ENCODE results near the gene CPNE1. TPM values are rescaled to one million over a fixed set of nuclear protein-coding genes. Genes with fewer than 3 reads are reported as not detected.

CPNE1 gene
- total RNA-seq, 2 experiments from 2014 or later = 261 to 281 TPM

DNA sequence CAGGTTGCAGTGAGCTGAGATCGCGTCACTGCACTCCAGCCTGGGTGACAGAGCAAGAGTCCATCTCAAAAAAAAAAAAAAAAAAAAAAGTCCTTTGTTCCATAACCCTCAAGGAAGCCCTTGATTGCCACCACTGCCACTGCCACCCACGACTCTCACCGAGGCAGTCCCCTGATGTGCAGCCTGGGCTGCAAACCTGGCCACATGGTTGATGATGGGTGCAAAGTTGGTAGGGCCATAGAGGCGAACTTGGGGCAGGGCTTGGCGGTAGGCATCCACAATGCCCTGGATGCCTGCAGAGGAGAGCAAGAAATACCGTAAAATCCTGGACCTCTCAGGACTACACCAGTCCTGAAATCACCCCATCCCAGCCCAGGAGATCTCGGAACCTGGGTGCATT is 37.6 kb downstream of the CPNE1 start:
- peaks cover 33% of the 10 kb centered on the region for H3K36me3 Mint-ChIP-seq (ENCODE audit: low read depth)
- no peaks in the 10 kb centered on the region for H3K27me3 Mint-ChIP-seq (ENCODE audit: low read depth)
- CTCF ChIA-PET = no interaction called here
- no peaks in the 10 kb centered on the region for H3K4me1 Mint-ChIP-seq (ENCODE audit: low read depth)
- H3K9me3 Mint-ChIP-seq = no peaks in the 10 kb centered on the region
- H3K4me3 Mint-ChIP-seq = no peak overlapping the region
- peak overlapping the region; percentile 80 for H3K27ac Mint-ChIP-seq
- DNase-seq = no peak
- intact Hi-C loops (cut with micrococcal nuclease) = no loop called here

DNA sequence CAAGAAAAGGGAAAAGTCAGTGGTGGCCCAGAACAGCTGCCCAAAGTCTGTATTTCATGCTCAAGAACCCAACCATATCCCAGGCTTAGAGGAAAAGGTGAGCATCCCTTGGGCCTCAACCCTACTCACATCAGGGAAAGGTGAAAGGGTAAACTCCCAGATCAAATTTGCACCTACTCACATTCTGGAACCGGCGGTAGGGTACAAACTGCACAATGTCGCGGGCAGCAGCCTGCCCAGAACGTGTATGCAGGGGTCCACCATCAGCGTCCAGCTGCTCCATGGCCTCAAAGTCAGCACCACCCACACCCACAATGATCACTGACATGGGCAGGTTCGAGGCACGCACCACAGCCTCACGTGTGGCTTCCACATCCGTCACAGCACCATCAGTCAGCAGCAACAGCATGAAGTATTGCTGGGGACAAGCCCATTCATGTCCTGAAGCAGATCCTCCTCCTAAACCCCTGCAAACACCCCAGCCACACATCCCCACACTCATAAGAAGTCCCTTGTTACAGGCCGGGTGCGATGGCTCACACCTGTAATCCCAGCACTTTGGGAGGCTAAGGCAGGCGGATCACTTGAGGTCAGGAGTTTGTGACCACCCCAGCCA is 38.2 kb downstream of the CPNE1 start:
- no peaks in the 10 kb centered on the region for H3K27me3 Mint-ChIP-seq (ENCODE audit: low read depth)
- intact Hi-C loops (cut with micrococcal nuclease) = no loop called here
- CTCF ChIA-PET = no interaction called here
- no peak for DNase-seq
- H3K4me3 Mint-ChIP-seq = no peak overlapping the region
- H3K4me1 Mint-ChIP-seq (ENCODE audit: low read depth) = no peaks in the 10 kb centered on the region
- peaks cover 33% of the 10 kb centered on the region for H3K36me3 Mint-ChIP-seq (ENCODE audit: low read depth)
- H3K9me3 Mint-ChIP-seq = no peaks in the 10 kb centered on the region
- peak overlapping the region; percentile 80 for H3K27ac Mint-ChIP-seq

DNA sequence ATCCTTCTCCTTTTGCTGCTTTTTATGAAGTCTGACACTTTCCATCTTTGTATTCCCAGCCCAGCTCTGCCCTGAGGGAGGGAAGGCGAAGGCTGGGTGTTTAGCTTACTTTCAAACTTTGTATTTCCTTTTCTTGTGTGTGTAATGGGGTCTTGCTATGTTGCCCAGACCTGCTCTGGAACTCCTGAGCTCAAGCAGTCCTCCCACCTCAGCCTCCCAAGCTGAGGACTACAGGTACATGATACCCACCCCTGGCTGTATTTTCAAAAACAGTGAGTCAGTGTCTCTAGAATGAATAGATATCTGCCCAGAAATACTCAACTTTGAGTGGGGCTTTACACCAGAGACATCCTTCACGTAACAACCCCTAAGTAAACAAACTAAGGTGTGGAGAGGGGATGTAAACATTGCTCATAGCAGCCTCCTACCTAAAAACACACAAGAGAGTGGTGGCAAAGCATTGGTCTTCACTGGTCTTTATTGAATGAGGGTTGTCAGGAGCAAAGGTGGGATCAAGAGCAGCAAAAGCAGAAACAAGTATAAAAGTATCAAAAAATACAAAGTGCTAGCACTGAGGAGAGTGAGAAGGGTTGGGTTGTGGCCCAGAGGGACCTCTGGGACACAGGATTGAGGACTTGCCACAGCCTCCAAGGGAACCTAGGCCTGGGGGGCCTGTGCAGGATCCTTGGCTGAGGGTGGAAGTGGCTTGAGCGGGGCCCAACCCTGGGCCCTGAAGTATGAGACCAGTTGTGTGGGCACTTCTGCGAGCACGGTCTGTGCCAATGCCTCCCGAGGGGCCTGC is 38.9 kb downstream of the CPNE1 start:
- no peaks in the 10 kb centered on the region for H3K27me3 Mint-ChIP-seq (ENCODE audit: low read depth)
- H3K4me3 Mint-ChIP-seq = no peak overlapping the region
- H3K9me3 Mint-ChIP-seq = no peaks in the 10 kb centered on the region
- H3K27ac Mint-ChIP-seq = peak overlapping the region; percentile 80
- no peak for DNase-seq
- peaks cover 32% of the 10 kb centered on the region for H3K36me3 Mint-ChIP-seq (ENCODE audit: low read depth)
- intact Hi-C loops (cut with micrococcal nuclease) = no loop called here
- peaks cover 2% of the 10 kb centered on the region for H3K4me1 Mint-ChIP-seq (ENCODE audit: low read depth)
- CTCF ChIA-PET = no interaction called here

DNA sequence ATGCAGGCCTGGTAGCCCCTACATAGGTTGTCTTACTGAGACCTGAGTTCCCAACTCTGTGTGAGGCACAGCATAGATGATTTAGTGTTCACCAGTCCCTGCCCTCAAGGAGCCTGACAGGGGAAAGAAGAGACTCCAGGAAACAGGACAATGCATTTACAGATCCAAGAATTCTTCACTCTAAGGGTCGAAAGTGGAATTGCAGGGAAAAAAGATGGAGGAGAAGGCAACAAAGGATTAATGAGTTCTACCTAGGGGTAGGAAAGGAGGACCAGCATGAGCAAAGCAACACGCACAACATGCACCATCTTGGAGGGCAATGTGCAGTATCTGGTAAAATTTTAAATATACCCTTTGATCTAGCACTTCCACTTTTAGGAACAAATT is 43.1 kb downstream of the CPNE1 start:
- peaks cover 36% of the 10 kb centered on the region for H3K4me1 Mint-ChIP-seq (ENCODE audit: low read depth)

DNA sequence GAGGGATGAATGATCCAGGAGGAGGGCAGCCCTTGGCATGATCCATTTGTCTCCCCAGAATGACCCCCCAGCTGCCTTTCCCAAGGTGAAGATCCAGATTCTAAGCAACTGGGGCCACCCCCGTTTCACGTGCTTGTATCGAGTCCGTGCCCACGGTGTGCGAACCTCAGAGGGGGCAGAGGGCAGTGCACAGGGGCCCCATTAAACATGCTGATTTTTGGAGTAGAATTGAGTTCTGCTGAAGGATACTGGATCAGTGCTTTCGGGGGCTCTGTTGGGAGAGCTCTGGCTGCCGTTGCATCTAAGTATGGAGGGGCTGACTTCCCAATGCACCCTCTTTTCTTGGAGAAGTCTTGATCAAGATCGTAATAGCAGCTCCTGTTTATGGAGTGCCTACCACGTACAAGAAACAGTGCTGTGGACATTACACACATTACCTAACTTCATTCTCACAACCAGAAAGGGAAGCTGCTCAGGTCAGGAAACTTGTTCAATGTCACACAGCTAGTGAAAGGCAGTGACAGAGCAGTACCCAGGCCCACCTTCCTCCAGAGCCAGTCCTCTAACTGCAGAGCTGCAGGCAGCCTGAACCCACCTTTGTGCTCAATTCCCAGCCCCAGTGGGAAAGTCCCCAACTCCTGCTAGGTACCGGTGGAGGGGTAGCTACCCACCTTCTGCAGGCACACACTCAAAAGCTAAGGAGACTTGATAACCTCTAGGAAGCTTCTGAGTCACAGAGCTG is 43.7 kb downstream of the CPNE1 start:
- intact Hi-C loops (cut with micrococcal nuclease) = no loop called here
- H3K4me3 Mint-ChIP-seq = no peak overlapping the region
- DNase-seq = no peak
- H3K9me3 Mint-ChIP-seq = no peaks in the 10 kb centered on the region
- CTCF ChIA-PET = interaction anchor here (0.8 to 1.8 kb wide), 6 partner anchors 11 to 333 kb away, joined by 3 to 7 read pairs (median 4); partner anchors contain the start of gene SCAND1
- H3K27me3 Mint-ChIP-seq (ENCODE audit: low read depth) = peaks cover 4% of the 10 kb centered on the region
- peaks cover 11% of the 10 kb centered on the region for H3K36me3 Mint-ChIP-seq (ENCODE audit: low read depth)
- H3K27ac Mint-ChIP-seq = no peak overlapping the region
- H3K4me1 Mint-ChIP-seq (ENCODE audit: low read depth) = peaks cover 40% of the 10 kb centered on the region

More for the DNA sequence above, 43.1 kb downstream of the CPNE1 start:
- CTCF ChIA-PET = interaction anchor here (0.8 to 1.8 kb wide), 2 partner anchors 11 to 80 kb away, joined by 3 to 7 read pairs; no protein-coding TSS in a partner anchor
- Mint-ChIP-seq H3K9me3 (no peaks in the 10 kb centered on the region), H3K27ac (no peak overlapping the region), H3K4me3 (no peak overlapping the region), H3K36me3 (ENCODE audit: low read depth) (peaks cover 15% of the 10 kb centered on the region), H3K27me3 (ENCODE audit: low read depth) (peaks cover 4% of the 10 kb centered on the region)
- no peak for DNase-seq
- intact Hi-C loops (cut with micrococcal nuclease) = no loop called here

DNA sequence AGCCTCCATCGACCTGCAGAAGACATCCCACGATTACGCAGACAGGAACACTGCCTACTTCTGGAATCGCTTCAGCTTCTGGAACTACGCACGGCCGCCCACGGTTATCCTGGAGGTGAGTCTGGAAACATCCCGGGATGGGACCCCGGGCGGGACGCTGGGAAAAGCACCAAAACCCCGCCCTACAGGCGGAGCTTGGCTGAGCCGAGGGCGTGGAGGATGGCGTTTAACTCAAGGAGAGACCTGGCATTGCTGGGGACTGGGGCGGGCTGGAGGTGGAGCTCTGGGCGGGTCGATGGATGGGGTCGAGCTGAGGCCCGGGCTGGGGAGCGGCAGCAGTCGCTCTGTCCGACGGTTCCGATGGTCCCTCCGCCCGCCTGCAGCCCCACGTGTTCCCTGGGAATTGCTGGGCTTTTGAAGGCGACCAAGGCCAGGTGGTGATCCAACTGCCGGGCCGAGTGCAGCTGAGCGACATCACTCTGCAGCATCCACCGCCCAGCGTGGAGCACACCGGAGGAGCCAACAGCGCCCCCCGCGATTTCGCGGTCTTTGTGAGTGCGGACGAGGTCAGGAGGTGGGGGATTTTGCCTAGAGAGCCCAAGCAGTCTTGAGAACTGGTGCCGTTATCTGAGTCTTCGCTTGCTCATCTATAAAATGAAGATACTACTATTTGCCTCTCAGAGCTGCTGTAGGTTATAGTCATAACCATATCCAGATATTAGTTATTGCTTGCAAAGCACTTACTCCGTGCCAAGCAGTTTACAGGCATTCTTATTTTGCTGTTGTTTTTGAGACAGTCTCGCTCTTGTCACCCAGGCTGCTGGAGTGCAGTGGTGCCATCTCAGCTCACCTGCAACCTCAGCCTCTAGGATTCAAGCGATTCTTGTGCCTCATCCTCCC is 45.3 kb downstream of the CPNE1 start:
- H3K27me3 Mint-ChIP-seq (ENCODE audit: low read depth) = peaks cover 4% of the 10 kb centered on the region
- H3K4me3 Mint-ChIP-seq = peak overlapping the region; percentile 82
- H3K9me3 Mint-ChIP-seq = no peaks in the 10 kb centered on the region
- H3K4me1 Mint-ChIP-seq (ENCODE audit: low read depth) = peaks cover 47% of the 10 kb centered on the region
- H3K36me3 Mint-ChIP-seq (ENCODE audit: low read depth) = peaks cover 2% of the 10 kb centered on the region
- DNase-seq = peak; percentile 88
- intact Hi-C loops (cut with micrococcal nuclease) = loop anchor here (1.0 to 5.0 kb wide), 6 partner anchors 41 to 433 kb away; partner anchors contain the start of genes CEP250, NFS1 and ROMO1
- CTCF ChIA-PET = interaction anchor here (0.5 to 2.2 kb wide), 21 partner anchors 11 to 374 kb away, joined by 3 to 14 read pairs (median 4); partner anchors contain the start of genes ERGIC3, RBM39 and SCAND1
- peak overlapping the region; percentile 70 for H3K27ac Mint-ChIP-seq

DNA sequence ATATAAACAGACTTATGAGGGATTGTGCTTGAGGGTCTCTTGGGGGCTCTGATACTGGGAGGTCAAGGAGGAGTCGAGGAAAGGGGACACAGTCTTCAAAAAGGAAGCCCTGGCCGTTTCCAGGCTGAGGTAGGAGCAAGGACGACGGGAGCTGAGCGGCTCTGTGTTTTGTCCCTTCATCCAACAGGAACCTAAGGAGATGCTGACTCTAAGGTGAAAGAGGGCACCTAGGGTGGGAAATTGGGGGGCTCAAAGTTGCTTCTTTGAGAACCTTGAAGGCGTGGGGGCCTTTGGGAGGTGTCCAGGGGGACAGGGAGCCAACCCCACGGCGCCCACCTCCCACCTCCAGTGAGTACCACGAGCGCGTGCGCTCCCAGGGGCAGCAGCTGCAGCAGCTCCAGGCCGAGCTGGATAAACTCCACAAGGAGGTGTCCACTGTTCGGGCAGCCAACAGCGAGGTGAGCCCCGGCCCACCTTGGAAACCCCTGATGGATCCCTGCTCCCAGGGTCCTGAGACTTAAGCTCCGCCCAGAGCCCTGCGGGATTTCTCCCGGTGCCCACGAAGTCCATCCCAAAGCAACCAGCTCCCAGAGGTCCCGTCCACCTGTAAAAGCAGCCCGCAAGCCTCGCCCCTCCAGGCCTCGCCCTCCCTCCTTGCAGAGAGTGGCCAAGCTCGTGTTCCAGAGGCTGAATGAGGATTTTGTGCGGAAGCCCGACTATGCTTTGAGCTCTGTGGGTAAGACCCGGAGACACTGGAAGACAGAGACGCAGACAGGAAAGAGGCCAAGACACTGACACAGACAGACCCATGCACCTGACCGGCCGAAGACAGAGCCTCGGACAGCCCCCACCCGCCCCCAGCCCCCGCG is 46.2 kb downstream of the CPNE1 start:
- intact Hi-C loops (cut with micrococcal nuclease) = loop anchor here (1.0 to 5.0 kb wide), 6 partner anchors 42 to 434 kb away; partner anchors contain the start of genes CEP250, NFS1 and ROMO1
- Mint-ChIP-seq H3K27me3 (ENCODE audit: low read depth) (peaks cover 4% of the 10 kb centered on the region), H3K4me3 (peak overlapping the region; percentile 82), H3K27ac (peak overlapping the region; percentile 32), H3K36me3 (ENCODE audit: low read depth) (peaks cover 2% of the 10 kb centered on the region), H3K9me3 (no peaks in the 10 kb centered on the region), H3K4me1 (ENCODE audit: low read depth) (peaks cover 48% of the 10 kb centered on the region)
- DNase-seq = peak; percentile 38
- CTCF ChIA-PET = interaction anchor here (0.6 to 2.2 kb wide), 14 partner anchors 12 to 124 kb away, joined by 3 to 14 read pairs (median 4); partner anchors contain the start of genes ERGIC3 and RBM39

DNA sequence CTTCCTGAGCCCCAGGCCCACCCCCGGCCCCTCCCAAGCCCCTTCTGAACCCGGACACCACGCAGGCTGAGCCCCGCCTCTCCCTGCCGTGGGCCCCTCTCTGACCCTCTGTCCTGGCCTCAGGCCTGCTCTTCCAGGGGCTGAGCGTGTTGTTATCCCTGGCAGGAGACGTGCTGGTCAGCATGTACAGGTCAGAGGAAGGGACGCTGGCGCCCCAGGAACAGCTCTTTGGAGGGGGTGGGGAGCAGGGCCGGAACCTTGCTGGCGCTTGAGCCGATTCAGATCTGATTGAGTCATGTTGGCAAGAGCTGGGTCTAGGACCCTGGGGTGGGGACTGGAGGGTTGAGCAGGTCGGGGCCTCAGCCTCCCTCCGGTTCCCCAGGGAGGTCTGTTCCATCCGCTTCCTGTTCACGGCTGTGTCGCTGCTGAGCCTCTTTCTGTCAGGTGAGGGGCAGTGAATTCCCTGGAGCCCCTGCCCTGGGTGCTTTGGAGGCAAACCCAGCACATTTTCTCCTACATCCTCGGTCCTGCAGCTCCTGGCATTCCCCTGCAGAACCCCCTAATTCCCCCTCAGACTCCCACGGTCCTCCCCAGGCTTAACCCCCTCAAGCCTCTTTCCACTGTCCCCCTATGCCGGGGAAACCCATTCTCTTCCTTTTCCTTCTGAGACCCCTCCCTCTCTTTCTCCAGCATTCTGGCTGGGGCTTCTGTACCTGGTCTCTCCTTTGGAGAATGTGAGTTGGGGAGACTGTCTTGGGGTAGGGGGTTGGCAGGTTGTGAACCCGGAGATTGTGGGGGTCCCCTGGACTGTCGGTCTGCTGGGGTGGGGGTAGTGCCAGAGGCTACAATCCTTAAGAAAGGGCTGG is 47.1 kb downstream of the CPNE1 start:
- Mint-ChIP-seq H3K27me3 (ENCODE audit: low read depth) (peaks cover 4% of the 10 kb centered on the region), H3K27ac (peak overlapping the region; percentile 46), H3K4me1 (ENCODE audit: low read depth) (peaks cover 48% of the 10 kb centered on the region), H3K4me3 (peak overlapping the region; percentile 82), H3K9me3 (no peaks in the 10 kb centered on the region), H3K36me3 (ENCODE audit: low read depth) (peaks cover 2% of the 10 kb centered on the region)
- intact Hi-C loops (cut with micrococcal nuclease) = loop anchor here (2.0 to 5.0 kb wide), 4 partner anchors 127 to 435 kb away; partner anchors contain the start of genes CEP250 and PHF20
- CTCF ChIA-PET = interaction anchor here (0.6 to 2.2 kb wide), 7 partner anchors 17 to 521 kb away, joined by 3 to 14 read pairs (median 5); no protein-coding TSS in a partner anchor
- DNase-seq = peak; percentile 71

DNA sequence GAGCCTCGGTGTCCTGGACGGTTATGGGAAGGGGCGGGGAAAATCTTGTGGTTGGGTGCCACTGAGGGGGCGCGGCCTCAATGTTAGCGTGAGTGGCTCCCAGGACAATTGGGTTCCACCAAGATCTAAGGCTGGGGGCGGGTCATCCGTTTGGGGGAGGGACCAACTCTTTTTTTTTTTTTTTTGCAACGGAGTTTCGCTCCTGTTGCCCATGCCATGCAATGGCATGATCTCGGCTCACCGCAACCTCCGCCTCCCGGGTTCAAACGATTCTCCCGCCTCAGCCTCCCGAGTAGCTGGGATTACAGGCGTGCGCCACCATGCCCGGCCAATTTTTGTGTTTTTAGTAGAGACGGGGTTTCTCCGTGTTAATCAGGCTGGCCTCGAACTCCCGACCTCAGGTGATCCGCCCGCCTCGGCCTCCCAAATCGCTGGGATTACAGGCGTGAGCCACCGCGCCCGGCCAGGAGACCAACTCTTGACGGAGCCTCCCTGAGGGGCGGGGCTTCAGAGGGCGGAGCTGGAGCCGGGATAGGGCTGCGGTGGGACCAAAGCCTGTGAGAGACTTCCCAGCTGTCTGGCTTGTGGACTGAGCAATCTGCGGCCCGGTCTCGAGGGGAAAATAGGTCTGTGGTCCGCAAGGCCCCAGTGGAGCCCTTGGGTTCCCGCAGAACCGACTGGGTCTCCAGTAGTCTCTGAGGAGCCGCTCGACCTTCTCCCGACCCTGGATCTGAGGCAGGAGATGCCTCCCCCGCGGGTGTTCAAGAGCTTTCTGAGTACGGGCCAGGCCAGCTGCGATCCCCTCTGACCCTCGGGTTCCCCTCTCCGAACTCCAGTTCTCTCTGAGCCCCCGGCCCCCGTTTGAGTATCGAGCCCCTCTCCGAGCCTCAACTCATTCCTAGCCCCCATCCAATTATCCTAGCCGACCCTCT is 48.0 kb downstream of the CPNE1 start:
- peaks cover 2% of the 10 kb centered on the region for H3K36me3 Mint-ChIP-seq (ENCODE audit: low read depth)
- DNase-seq = peak; percentile 71
- no peaks in the 10 kb centered on the region for H3K9me3 Mint-ChIP-seq
- H3K4me3 Mint-ChIP-seq = peak overlapping the region; percentile 82
- peaks cover 48% of the 10 kb centered on the region for H3K4me1 Mint-ChIP-seq (ENCODE audit: low read depth)
- peaks cover 4% of the 10 kb centered on the region for H3K27me3 Mint-ChIP-seq (ENCODE audit: low read depth)
- CTCF ChIA-PET = interaction anchor here (0.6 to 1.7 kb wide), 7 partner anchors 16 to 520 kb away, joined by 3 to 5 read pairs (median 4); no protein-coding TSS in a partner anchor
- intact Hi-C loops (cut with micrococcal nuclease) = loop anchor here (1.0 to 5.0 kb wide), 8 partner anchors 15 to 436 kb away; partner anchors contain the start of genes CEP250, CPNE1, PHF20 and RBM12
- H3K27ac Mint-ChIP-seq = peak overlapping the region; percentile 79
